ENCODE results near the gene ZAR1L.
"Not testable (repeated sequence)": the region's sequence is repeated elsewhere in the genome, so short reads cannot be mapped to it uniquely, and the experiment has no call there.

Gene ZAR1L, protein sequence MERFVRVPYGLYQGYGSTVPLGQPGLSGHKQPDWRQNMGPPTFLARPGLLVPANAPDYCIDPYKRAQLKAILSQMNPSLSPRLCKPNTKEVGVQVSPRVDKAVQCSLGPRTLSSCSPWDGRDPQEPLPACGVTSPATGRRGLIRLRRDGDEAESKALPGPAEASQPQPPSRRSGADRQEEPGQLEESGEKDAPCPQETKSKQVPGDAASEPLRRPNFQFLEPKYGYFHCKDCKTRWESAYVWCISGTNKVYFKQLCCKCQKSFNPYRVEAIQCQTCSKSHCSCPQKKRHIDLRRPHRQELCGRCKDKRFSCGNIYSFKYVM
- 0 to 0.04 reads per million in 2 experiments for total RNA-seq

DNA sequence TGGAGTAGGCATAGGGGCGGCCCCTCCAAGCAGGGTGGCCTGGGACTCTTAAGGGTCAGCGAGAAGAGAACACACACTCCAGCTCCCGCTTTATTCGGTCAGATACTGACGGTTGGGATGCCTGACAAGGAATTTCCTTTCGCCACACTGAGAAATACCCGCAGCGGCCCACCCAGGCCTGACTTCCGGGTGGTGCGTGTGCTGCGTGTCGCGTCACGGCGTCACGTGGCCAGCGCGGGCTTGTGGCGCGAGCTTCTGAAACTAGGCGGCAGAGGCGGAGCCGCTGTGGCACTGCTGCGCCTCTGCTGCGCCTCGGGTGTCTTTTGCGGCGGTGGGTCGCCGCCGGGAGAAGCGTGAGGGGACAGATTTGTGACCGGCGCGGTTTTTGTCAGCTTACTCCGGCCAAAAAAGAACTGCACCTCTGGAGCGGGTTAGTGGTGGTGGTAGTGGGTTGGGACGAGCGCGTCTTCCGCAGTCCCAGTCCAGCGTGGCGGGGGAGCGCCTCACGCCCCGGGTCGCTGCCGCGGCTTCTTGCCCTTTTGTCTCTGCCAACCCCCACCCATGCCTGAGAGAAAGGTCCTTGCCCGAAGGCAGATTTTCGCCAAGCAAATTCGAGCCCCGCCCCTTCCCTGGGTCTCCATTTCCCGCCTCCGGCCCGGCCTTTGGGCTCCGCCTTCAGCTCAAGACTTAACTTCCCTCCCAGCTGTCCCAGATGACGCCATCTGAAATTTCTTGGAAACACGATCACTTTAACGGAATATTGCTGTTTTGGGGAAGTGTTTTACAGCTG, at the start of gene ZAR1L, which contains the start of gene BRCA2:
ZAR1L (minus strand) TSS at position 126 of the 790 bp plus-strand sequence. CDS start 3,438 bp downstream, outside the sequence.
BRCA2 (plus strand) TSS at position 271 of the 790 bp plus-strand sequence. CDS start 953 bp downstream, outside the sequence.
- peak; percentile 83 for DNase-seq (ENCODE audit: low read depth)

GRCh38 chr13:32362574-32362973, 47.4 kb upstream of the ZAR1L start:
- no peak for DNase-seq (ENCODE audit: low read depth)

GRCh38 chr13:32355935-32356334, 40.8 kb upstream of the ZAR1L start:
- DNase-seq (ENCODE audit: low read depth) = not testable (repeated sequence)

DNA sequence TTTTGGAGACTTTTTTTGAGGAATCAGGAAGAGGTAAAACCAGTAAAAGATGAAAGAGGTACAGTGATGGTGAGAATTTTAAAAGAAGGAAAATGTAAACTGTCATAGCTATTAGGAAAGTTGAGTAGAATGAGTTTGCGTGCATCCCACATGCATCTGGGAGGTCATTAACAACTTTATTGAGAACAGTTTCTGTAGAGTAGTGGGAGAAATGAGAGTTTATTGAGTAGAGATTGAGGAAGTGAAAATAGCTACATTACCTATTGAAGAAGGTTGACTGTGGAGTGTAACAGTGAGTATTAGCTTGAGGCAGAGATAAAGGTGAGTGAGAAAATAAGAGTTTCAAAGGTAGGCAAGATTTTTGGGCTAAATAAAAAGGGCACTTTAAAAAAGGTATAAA, 38.9 kb upstream of the ZAR1L start:
- DNase-seq (ENCODE audit: low read depth) = no peak

- not testable (repeated sequence) for DNase-seq (ENCODE audit: low read depth)
Measured at GRCh38 chr13:32350839-32351441, 35.8 kb upstream of the ZAR1L start.

- no peak for DNase-seq (ENCODE audit: low read depth)
Measured at GRCh38 chr13:32347651-32348050, 32.5 kb upstream of the ZAR1L start.

DNA sequence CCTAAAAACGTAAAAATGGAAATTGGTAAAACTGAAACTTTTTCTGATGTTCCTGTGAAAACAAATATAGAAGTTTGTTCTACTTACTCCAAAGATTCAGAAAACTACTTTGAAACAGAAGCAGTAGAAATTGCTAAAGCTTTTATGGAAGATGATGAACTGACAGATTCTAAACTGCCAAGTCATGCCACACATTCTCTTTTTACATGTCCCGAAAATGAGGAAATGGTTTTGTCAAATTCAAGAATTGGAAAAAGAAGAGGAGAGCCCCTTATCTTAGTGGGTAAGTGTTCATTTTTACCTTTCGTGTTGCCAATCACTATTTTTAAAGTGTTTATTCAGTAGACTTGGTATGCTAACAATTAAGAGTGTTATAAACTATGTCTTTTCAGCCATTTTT, 25.8 kb upstream of the ZAR1L start:
- no peak for DNase-seq (ENCODE audit: low read depth)

- no peak for DNase-seq (ENCODE audit: low read depth)
Measured at GRCh38 chr13:32334671-32335070, 19.5 kb upstream of the ZAR1L start.

GRCh38 chr13:32330441-32330840, 15.3 kb upstream of the ZAR1L start:
- no peak for DNase-seq (ENCODE audit: low read depth)

- no peak for DNase-seq (ENCODE audit: low read depth)
Measured at GRCh38 chr13:32323912-32324311, 8.7 kb upstream of the ZAR1L start.

DNA sequence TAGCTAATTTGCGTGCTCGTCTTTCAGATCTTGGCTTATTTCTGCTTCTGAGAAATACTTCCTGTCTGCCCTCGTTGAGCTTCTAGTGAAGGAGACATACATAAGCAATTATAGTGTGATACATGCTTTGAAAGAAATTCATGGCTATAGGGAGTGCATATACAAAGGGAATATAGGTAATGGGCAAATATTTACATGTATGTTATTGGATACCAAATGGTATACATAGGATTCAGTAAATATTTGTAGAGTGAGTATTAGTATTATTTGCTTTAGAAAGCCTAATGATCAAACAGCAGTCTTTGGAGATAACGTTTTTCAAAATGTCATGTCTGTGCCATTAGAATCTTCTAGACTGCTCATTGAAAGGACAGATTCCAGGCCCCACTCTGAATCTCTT, 5.4 kb upstream of the ZAR1L start:
- DNase-seq (ENCODE audit: low read depth) = no peak

DNA sequence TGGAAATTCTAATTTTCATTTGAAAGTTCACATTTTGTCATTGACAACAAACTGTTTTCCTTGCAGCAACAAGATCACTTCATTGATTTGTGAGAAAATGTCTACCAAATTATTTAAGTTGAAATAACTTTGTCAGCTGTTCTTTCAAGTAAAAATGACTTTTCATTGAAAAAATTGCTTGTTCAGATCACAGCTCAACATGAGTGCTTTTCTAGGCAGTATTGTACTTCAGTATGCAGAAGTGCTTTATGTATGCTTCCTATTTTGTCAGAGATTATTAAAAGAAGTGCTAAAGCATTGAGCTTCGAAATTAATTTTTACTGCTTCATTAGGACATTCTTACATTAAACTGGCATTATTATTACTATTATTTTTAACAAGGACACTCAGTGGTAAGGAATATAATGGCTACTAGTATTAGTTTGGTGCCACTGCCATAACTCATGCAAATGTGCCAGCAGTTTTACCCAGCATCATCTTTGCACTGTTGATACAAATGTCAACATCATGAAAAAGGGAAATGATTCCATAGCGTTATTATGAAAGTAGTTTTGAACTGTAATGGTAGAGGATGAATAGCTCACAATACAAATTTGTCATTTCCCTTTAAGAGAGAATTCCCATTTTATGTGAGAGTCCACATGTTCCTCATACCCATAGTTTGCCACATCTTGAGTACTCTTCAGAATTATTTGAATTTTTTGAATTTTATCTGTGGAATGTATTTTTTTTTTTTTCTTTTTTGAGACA, 2.7 kb upstream of the ZAR1L start:
- DNase-seq (ENCODE audit: low read depth) = no peak

DNA sequence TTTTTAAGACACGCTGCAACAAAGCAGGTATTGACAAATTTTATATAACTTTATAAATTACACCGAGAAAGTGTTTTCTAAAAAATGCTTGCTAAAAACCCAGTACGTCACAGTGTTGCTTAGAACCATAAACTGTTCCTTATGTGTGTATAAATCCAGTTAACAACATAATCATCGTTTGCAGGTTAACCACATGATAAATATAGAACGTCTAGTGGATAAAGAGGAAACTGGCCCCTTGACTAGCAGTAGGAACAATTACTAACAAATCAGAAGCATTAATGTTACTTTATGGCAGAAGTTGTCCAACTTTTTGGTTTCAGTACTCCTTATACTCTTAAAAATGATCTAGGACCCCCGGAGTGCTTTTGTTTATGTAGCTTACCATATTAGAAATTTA, 1.3 kb upstream of the ZAR1L start:
- DNase-seq (ENCODE audit: low read depth) = no peak

- DNase-seq (ENCODE audit: low read depth) = no peak
Measured at GRCh38 chr13:32316028-32316339, 821 bp upstream of the ZAR1L start.

DNA sequence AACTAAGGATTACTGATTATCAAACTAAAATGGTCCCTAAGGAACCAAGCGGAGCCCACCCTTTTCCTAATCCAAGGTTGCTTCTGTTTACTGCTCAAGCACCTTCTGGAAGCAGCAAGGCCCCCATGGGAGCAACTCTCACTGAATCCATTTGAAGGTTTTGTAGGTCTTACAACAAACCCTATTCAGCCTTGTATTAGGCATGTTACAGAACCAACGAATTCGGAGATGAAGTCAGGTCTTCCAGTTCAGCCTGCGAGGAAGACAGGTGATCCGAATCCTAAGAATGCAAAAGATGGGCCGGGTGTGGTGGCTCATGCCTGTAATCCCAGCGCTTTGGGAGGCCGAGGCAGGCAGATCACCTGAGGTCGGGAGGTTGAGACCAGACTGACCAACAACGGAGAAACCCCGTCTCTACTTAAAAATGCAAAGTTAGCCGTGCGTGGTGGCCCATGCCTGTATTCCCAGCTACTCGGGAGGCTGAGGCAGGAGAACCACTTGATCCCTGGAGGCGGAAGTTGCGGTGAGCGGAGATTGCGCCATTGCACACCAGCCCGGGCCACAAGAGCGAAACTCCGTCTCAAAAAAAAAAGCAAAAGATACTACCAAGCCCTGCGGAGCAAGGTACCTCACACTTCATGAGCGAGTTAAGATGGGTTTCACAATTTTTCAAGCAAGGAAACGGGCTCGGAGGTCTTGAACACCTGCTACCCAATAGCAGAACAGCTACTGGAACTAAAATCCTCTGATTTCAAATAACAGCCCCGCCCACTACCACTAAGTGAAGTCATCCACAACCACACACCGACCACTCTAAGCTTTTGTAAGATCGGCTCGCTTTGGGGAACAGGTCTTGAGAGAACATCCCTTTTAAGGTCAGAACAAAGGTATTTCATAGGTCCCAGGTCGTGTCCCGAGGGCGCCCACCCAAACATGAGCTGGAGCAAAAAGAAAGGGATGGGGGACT, 609 bp downstream of the ZAR1L start:
- DNase-seq (ENCODE audit: low read depth) = peak; percentile 31

- no peak for DNase-seq (ENCODE audit: low read depth)
Measured at GRCh38 chr13:32311188-32311897, 3.8 kb downstream of the ZAR1L start.

DNA sequence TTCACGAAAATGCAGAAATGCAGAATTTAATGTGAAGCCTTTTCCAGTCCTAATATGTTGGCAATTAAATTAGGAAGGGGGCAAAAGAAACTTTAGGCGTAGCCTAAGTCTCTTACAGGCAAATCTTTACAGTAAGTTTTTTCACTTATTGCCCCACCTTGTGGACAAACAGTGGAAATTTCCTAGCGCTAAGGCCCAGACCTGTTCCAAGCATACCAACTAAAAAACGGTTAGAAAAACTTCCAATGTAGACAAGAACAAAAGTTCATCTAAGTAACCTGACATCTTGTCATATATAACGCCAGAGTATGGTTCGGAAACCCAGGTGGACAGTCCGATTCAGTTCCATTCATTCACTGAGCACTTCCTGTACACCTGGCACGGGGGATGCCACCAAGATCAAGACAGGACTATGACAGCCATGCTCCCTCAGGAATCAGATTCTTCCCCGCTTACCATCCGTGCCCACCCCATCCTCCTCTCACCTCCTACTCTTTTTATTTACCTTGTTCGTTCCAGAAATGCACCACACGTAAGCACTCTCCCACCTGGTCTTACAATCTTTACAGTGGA, 4.9 kb downstream of the ZAR1L start:
- DNase-seq (ENCODE audit: low read depth) = no peak

GRCh38 chr13:32309312-32310133, 5.6 kb downstream of the ZAR1L start:
- DNase-seq (ENCODE audit: low read depth) = no peak

GRCh38 chr13:32305646-32306045, 9.5 kb downstream of the ZAR1L start:
- DNase-seq (ENCODE audit: low read depth) = no peak

Data from T follicular helper cell (primary cell).